HCT116 (cell line): ENCODE results near the gene MADCAM1. TPM values are rescaled to one million over a fixed set of nuclear protein-coding genes. Genes with fewer than 3 reads are reported as not detected.

Source experiments
- ATAC-seq: fragments of 200-7000 bp; cut with Tn5 transposase; 2 replicates; pipeline ENCODE4 v1.9.1; 2020; ENCODE audit warnings: mild to moderate bottlenecking, moderate library complexity
- BruUV-seq: library from RNA; stranded (reverse); fragments of 400-500 nt; replicated peaks from 2 replicates; lab custom pipeline; 2021; lab: Mats Ljungman, UMichigan
- CTCF ChIA-PET: fragments of 300-600 bp; sonication (Branson Sonifier 250); formaldehyde crosslinking; loops from one replicate; lab custom pipeline; 2021; ENCODE audit warnings: antibody characterized with exemption; lab: Charles Lee
- POLR2A ChIA-PET: fragments of 300-600, 350-600 bp; sonication (Branson Sonifier 250); formaldehyde crosslinking; loops from one replicate; lab custom pipeline; 2021; ENCODE audit warnings: antibody characterized with exemption; lab: Charles Lee
- RAD21 ChIA-PET, 2 experiments: fragments of 300-600 bp; sonication (Branson Sonifier 250); formaldehyde crosslinking; loops; one replicate each; lab custom pipeline; 2023; ENCODE audit warnings: low total read pairs in 2 of 2; ENCODE audit not compliant: uncharacterized antibody in 2 of 2, unreplicated experiment in 2 of 2, low non-redundant PET in 1 of 2; lab: Charles Lee
- DNase-seq: peaks from one replicate; pipeline ENCODE4 v3.0.0-alpha.2; 2010; ENCODE audit warnings: low read depth, low spot score
- H2AFZ ChIP-seq: fragments of 200-600 bp; shearing (Covaris generic), sonication (generic); 2 replicates; pipeline ENCODE4 v1.6.1; 2017; ENCODE audit warnings: low read depth, mixed run types, mixed read lengths, antibody characterized with exemption, low read length; ENCODE audit not compliant: poor library complexity, severe bottlenecking
- H3K27ac ChIP-seq: 2 replicates; pipeline ENCODE4 v1.5.1; 2012; ENCODE audit warnings: low read depth, low read length
- H3K27me3 ChIP-seq: fragments of 200-600 bp; sonication (generic); 2 replicates; pipeline ENCODE4 v1.6.1; 2016; ENCODE audit warnings: mixed run types, low read length, mixed read lengths; ENCODE audit not compliant: insufficient read depth
- H3K36me3 ChIP-seq, 2 experiments: fragments of 200-500 bp in 1 of 2; fragments of 200-600 bp in 1 of 2; sonication (Bioruptor generic) in 1 of 2; sonication (generic) in 1 of 2; 2 replicates each; pipeline versions ENCODE4 v1.5.1 to v1.6.1; 2014 to 2016; ENCODE audit warnings: low read length in 2 of 2, inconsistent platforms in 1 of 2, mixed read lengths in 1 of 2, mixed run types in 1 of 2; ENCODE audit not compliant: insufficient read depth in 2 of 2, control insufficient read depth in 1 of 2
- H3K4me1 ChIP-seq, 2 experiments: fragments of 200-600 bp in 1 of 2; sonication (generic) in 1 of 2; 2 replicates each; pipeline versions ENCODE4 v1.5.1 to v1.6.1; 2012 to 2017; ENCODE audit warnings: low read length in 2 of 2, inconsistent platforms in 1 of 2, mild to moderate bottlenecking in 1 of 2, mixed read lengths in 1 of 2, mixed run types in 1 of 2, moderate library complexity in 1 of 2; ENCODE audit not compliant: insufficient read depth in 2 of 2, control insufficient read depth in 1 of 2
- H3K4me2 ChIP-seq: fragments of 200-600 bp; sonication (generic); 2 replicates; pipeline ENCODE4 v1.6.1; 2017; ENCODE audit warnings: mixed run types, low read length, mixed read lengths
- H3K4me3 ChIP-seq, 2 experiments: fragments of 200-600 bp in 1 of 2; sonication (generic) in 1 of 2; replicated peaks in 1 of 2; 2 replicates each; pipeline ENCODE4 v1.5.1; 2011 to 2016; ENCODE audit warnings: low read length in 2 of 2, control low read depth in 1 of 2, low read depth in 1 of 2, mild to moderate bottlenecking in 1 of 2, mixed read lengths in 1 of 2, mixed run types in 1 of 2
- H3K79me2 ChIP-seq: fragments of 200-600 bp; sonication (generic); 2 replicates; pipeline ENCODE4 v1.6.1; 2017; ENCODE audit warnings: mild to moderate bottlenecking, mixed run types, low read length, moderate library complexity, mixed read lengths; ENCODE audit not compliant: insufficient read depth
- H3K9ac ChIP-seq: fragments of 200-600 bp; sonication (generic); 2 replicates; pipeline ENCODE4 v1.6.1; 2016; ENCODE audit warnings: low read length, mixed read lengths
- H3K9me2 ChIP-seq: fragments of 200-600 bp; sonication (generic), shearing (Covaris generic); 2 replicates; pipeline ENCODE4 v1.6.1; 2017; ENCODE audit warnings: mixed run types, mild to moderate bottlenecking, moderate library complexity; ENCODE audit not compliant: insufficient read depth
- H3K9me3 ChIP-seq, 2 experiments: fragments of 200-500 bp in 1 of 2; fragments of 200-600 bp in 1 of 2; sonication (Bioruptor generic) in 1 of 2; sonication (generic) in 1 of 2; 2 replicates each; pipeline ENCODE4 v1.6.1; 2014 to 2017; ENCODE audit warnings: low read length in 2 of 2, mixed read lengths in 2 of 2, inconsistent platforms in 1 of 2, low read depth in 1 of 2, mild to moderate bottlenecking in 1 of 2, mixed run types in 1 of 2, moderate library complexity in 1 of 2; ENCODE audit not compliant: control insufficient read depth in 1 of 2, insufficient read depth in 1 of 2
- H4K20me1 ChIP-seq: fragments of 200-600 bp; sonication (generic), shearing (Covaris generic); 2 replicates; pipeline ENCODE4 v1.6.1; 2017; ENCODE audit warnings: mixed run types, mild to moderate bottlenecking, moderate library complexity; ENCODE audit not compliant: insufficient read depth
- CBX3 ChIP-seq: IDR thresholded peaks from 2 replicates; pipeline ENCODE4 v1.6.1; 2012; ENCODE audit warnings: low read depth
- CEBPB ChIP-seq: IDR thresholded peaks from 2 replicates; pipeline ENCODE4 v1.6.1; 2012; ENCODE audit warnings: low read depth
- EZH2phosphoT487 ChIP-seq: fragments of 200-600 bp; IDR thresholded peaks from 2 replicates; pipeline ENCODE4 v1.6.1; 2018; ENCODE audit warnings: antibody characterized with exemption, borderline replicate concordance
- FOSL1 ChIP-seq: IDR thresholded peaks from 2 replicates; pipeline ENCODE4 v1.6.1; 2012; ENCODE audit warnings: low read depth
- JUND ChIP-seq: IDR thresholded peaks from 2 replicates; pipeline ENCODE4 v1.6.1; 2012
- POLR2AphosphoS5 ChIP-seq: IDR thresholded peaks from 2 replicates; pipeline ENCODE4 v1.6.1; 2011; ENCODE audit warnings: mild to moderate bottlenecking, low read depth, low read length, moderate library complexity
- SIN3A ChIP-seq: IDR thresholded peaks from 2 replicates; pipeline ENCODE4 v1.6.1; 2012; ENCODE audit warnings: low read depth
- TCF7L2 ChIP-seq: IDR thresholded peaks from 2 replicates; pipeline ENCODE4 v1.7.0; 2011; ENCODE audit warnings: borderline replicate concordance, inconsistent platforms; ENCODE audit not compliant: insufficient read depth, insufficient read length; ENCODE audit errors: extremely low read depth
- ZFX ChIP-seq: fragments of 450-650 bp; IDR thresholded peaks from 2 replicates; pipeline ENCODE4 v1.6.1; 2017
- intact Hi-C: fragments of 100-400 bp; cut with micrococcal nuclease; formaldehyde crosslinking; loops from 2 replicates; pipeline ENCODE4 v1.10.0; 2022
- total RNA-seq: library from RNA; stranded (reverse); gene quantifications from one replicate; pipeline ENCODE4 v1.2.1, GENCODE V29; 2021; ENCODE audit not compliant: unreplicated experiment
- TF ChIP-seq, protein P1 (sequence below): IDR thresholded peaks from 2 replicates; pipeline ENCODE4 v1.6.1; 2012
- TF ChIP-seq, protein P2 (sequence below): IDR thresholded peaks from 2 replicates; pipeline ENCODE4 v1.6.1; 2011; ENCODE audit warnings: mild to moderate bottlenecking, low read length, moderate library complexity; ENCODE audit not compliant: insufficient replicate concordance; ENCODE audit errors: extremely low read depth
- TF ChIP-seq, protein P3 (sequence below), 3 experiments: fragments of 200-600 bp in 1 of 3; sonication (generic) in 1 of 3; IDR thresholded peaks in 2 of 3; conservative IDR thresholded peaks in 1 of 3; 2 replicates each; pipeline ENCODE4 v1.5.1; 2012 to 2017; ENCODE audit warnings: low read depth in 2 of 3, low read length in 2 of 3, antibody characterized with exemption in 1 of 3, borderline replicate concordance in 1 of 3, control low read depth in 1 of 3, mild to moderate bottlenecking in 1 of 3, mixed read lengths in 1 of 3, mixed run types in 1 of 3, moderate library complexity in 1 of 3; ENCODE audit not compliant: insufficient read depth in 1 of 3
- TF ChIP-seq, protein P4 (sequence below): IDR thresholded peaks from 2 replicates; pipeline ENCODE4 v1.6.1; 2012; ENCODE audit warnings: low read depth
- TF ChIP-seq, protein P5 (sequence below): IDR thresholded peaks from 2 replicates; pipeline ENCODE4 v1.6.1; 2012

The MADCAM1 gene
- total RNA-seq, 1 experiment from 2014 or later = 0.57 TPM

DNA sequence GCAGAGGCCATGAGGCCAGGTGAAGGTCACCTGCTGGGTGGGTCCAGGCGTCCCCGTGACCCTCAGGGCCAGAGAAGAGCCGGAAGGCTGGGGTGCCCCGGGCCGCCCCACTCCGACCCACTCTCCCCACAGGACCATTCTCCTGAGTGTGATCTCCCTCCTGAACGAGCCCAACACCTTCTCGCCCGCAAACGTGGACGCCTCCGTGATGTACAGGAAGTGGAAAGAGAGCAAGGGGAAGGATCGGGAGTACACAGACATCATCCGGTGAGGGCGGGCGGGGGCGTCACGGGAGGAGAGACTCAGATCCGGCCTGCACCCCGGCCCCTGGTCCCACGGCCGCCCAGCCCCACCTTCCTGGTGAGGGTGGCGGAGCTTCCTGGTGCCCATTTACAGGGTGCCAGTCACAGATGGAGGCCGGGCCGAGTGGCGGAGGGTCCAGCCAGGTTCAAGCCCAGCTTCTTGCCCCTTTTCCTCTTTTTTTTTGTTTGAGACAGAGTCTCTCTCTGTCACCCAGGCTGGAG, 40.7 kb downstream of the MADCAM1 start:
- Histone ChIP-seq H3K4me2 (no peak overlapping the region), H3K27ac (no peak overlapping the region; the same call in 1 of the 2 replicates), H4K20me1 (peaks cover 9% of the 10 kb centered on the region; the same call in 1 of the 2 replicates), H3K9me3 (no peaks in the 10 kb centered on the region), H3K27me3 (no peaks in the 10 kb centered on the region), H3K79me2 (peaks cover 51% of the 10 kb centered on the region), H3K36me3 (peaks cover 27% of the 10 kb centered on the region in 2 experiments; a peak in 3 of 4 replicates), H2AFZ (no peak overlapping the region), H3K4me3 (no peak overlapping the region), H3K4me1 (peaks cover 15 to 27% of the 10 kb centered on the region in 2 experiments), H3K9me2 (no peaks in the 10 kb centered on the region), H3K9ac (no peak overlapping the region)
- ATAC-seq (no peak), DNase-seq (no peak)
- RAD21 ChIA-PET = no interaction called here
- intact Hi-C loops = no loop called here
- BruUV-seq = no TSS peak
- TF ChIP-seq, protein P1, sequence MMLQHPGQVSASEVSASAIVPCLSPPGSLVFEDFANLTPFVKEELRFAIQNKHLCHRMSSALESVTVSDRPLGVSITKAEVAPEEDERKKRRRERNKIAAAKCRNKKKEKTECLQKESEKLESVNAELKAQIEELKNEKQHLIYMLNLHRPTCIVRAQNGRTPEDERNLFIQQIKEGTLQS = no peak
- no peak for TF ChIP-seq POLR2AphosphoS5
- TF ChIP-seq, protein P2, sequence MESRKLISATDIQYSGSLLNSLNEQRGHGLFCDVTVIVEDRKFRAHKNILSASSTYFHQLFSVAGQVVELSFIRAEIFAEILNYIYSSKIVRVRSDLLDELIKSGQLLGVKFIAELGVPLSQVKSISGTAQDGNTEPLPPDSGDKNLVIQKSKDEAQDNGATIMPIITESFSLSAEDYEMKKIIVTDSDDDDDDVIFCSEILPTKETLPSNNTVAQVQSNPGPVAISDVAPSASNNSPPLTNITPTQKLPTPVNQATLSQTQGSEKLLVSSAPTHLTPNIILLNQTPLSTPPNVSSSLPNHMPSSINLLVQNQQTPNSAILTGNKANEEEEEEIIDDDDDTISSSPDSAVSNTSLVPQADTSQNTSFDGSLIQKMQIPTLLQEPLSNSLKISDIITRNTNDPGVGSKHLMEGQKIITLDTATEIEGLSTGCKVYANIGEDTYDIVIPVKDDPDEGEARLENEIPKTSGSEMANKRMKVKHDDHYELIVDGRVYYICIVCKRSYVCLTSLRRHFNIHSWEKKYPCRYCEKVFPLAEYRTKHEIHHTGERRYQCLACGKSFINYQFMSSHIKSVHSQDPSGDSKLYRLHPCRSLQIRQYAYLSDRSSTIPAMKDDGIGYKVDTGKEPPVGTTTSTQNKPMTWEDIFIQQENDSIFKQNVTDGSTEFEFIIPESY = no peak
- no peak for TF ChIP-seq CEBPB
- no peak for TF ChIP-seq JUND
- no peak for TF ChIP-seq TCF7L2
- TF ChIP-seq, protein P3, sequence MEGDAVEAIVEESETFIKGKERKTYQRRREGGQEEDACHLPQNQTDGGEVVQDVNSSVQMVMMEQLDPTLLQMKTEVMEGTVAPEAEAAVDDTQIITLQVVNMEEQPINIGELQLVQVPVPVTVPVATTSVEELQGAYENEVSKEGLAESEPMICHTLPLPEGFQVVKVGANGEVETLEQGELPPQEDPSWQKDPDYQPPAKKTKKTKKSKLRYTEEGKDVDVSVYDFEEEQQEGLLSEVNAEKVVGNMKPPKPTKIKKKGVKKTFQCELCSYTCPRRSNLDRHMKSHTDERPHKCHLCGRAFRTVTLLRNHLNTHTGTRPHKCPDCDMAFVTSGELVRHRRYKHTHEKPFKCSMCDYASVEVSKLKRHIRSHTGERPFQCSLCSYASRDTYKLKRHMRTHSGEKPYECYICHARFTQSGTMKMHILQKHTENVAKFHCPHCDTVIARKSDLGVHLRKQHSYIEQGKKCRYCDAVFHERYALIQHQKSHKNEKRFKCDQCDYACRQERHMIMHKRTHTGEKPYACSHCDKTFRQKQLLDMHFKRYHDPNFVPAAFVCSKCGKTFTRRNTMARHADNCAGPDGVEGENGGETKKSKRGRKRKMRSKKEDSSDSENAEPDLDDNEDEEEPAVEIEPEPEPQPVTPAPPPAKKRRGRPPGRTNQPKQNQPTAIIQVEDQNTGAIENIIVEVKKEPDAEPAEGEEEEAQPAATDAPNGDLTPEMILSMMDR (IDR thresholded peaks at IDR 0.05 in 2 of 3, conservative IDR thresholded peaks at IDR 0.05 in 1 of 3; ENCODE audit: borderline replicate concordance in 1 of 3, insufficient read depth in 1 of 3, low read depth in 2 of 3, low read length in 2 of 3) = no peak
- TF ChIP-seq, protein P4, sequence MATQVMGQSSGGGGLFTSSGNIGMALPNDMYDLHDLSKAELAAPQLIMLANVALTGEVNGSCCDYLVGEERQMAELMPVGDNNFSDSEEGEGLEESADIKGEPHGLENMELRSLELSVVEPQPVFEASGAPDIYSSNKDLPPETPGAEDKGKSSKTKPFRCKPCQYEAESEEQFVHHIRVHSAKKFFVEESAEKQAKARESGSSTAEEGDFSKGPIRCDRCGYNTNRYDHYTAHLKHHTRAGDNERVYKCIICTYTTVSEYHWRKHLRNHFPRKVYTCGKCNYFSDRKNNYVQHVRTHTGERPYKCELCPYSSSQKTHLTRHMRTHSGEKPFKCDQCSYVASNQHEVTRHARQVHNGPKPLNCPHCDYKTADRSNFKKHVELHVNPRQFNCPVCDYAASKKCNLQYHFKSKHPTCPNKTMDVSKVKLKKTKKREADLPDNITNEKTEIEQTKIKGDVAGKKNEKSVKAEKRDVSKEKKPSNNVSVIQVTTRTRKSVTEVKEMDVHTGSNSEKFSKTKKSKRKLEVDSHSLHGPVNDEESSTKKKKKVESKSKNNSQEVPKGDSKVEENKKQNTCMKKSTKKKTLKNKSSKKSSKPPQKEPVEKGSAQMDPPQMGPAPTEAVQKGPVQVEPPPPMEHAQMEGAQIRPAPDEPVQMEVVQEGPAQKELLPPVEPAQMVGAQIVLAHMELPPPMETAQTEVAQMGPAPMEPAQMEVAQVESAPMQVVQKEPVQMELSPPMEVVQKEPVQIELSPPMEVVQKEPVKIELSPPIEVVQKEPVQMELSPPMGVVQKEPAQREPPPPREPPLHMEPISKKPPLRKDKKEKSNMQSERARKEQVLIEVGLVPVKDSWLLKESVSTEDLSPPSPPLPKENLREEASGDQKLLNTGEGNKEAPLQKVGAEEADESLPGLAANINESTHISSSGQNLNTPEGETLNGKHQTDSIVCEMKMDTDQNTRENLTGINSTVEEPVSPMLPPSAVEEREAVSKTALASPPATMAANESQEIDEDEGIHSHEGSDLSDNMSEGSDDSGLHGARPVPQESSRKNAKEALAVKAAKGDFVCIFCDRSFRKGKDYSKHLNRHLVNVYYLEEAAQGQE = no peak
- TF ChIP-seq EZH2phosphoT487 = no peak
- no peak for TF ChIP-seq FOSL1
- TF ChIP-seq SIN3A = no peak
- TF ChIP-seq CBX3 = no peak
- no peak for TF ChIP-seq ZFX
- TF ChIP-seq, protein P5, sequence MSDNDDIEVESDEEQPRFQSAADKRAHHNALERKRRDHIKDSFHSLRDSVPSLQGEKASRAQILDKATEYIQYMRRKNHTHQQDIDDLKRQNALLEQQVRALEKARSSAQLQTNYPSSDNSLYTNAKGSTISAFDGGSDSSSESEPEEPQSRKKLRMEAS = no peak
- CTCF ChIA-PET = no interaction called here
- POLR2A ChIA-PET = no interaction called here
